Mesangial cell (primary cell): ENCODE data around the gene ERMP1. TPM values are rescaled to one million over a fixed set of nuclear protein-coding genes. Genes with fewer than 3 reads are reported as not detected.

Experiments used
- total RNA-seq: library from RNA; depleted of rRNA; stranded (reverse); fragments of >200 nt; gene quantifications from 2 replicates; pipeline ENCODE4 v1.2.3, GENCODE V29; 2015

Gene ERMP1, protein sequence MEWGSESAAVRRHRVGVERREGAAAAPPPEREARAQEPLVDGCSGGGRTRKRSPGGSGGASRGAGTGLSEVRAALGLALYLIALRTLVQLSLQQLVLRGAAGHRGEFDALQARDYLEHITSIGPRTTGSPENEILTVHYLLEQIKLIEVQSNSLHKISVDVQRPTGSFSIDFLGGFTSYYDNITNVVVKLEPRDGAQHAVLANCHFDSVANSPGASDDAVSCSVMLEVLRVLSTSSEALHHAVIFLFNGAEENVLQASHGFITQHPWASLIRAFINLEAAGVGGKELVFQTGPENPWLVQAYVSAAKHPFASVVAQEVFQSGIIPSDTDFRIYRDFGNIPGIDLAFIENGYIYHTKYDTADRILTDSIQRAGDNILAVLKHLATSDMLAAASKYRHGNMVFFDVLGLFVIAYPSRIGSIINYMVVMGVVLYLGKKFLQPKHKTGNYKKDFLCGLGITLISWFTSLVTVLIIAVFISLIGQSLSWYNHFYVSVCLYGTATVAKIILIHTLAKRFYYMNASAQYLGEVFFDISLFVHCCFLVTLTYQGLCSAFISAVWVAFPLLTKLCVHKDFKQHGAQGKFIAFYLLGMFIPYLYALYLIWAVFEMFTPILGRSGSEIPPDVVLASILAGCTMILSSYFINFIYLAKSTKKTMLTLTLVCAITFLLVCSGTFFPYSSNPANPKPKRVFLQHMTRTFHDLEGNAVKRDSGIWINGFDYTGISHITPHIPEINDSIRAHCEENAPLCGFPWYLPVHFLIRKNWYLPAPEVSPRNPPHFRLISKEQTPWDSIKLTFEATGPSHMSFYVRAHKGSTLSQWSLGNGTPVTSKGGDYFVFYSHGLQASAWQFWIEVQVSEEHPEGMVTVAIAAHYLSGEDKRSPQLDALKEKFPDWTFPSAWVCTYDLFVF
- total RNA-seq: 8.1 and 18.3 TPM in 2 replicates

GRCh38 chr9:5832538-5833529 lies at the start of gene ERMP1:
ERMP1 (minus strand) TSS chr9:5833117; CDS start chr9:5833027, 90 bp downstream.

Other genes starting within 250 kb of the ERMP1 start
- gene RIC1, start 204.0 kb downstream of the ERMP1 start, total RNA-seq: 20.0 and 27.8 TPM in 2 replicates
- not detected in 2 replicates for gene MLANA, start 57.8 kb upstream of the ERMP1 start, total RNA-seq
- 9.8 and 11.4 TPM in 2 replicates for gene RANBP6, start 182.5 kb upstream of the ERMP1 start, total RNA-seq